H1 (cell line): ENCODE results near the gene S100PBP. TPM values are rescaled to one million over a fixed set of nuclear protein-coding genes. Genes with fewer than 3 reads are reported as not detected.

ENCODE experiments used
- CTCF ChIA-PET: fragments of 300-600 bp; sonication (Branson Sonifier 250); formaldehyde crosslinking; loops from one replicate; lab custom pipeline; 2021; ENCODE audit not compliant: partially characterized antibody; lab: Charles Lee
- POLR2A ChIA-PET: fragments of 300-600 bp; sonication (Branson Sonifier 250); formaldehyde crosslinking; loops from one replicate; lab custom pipeline; 2021; ENCODE audit warnings: inconsistent platforms; ENCODE audit not compliant: partially characterized antibody; lab: Charles Lee
- DNase-seq, 2 experiments: peaks; one replicate each; pipeline versions ENCODE4 v3.0.0 to v3.0.0-alpha.2; 2010 to 2022; ENCODE audit warnings: low spot score in 2 of 2, low read depth in 1 of 2, mixed read lengths in 1 of 2
- FAIRE-seq: peaks from 2 replicates; lab custom pipeline; 2011; peaks lifted over from hg19 to GRCh38; lab: Jason Lieb, UNC
- H2AFZ ChIP-seq: 2 replicates; pipeline ENCODE4 v1.8.1; 2012; ENCODE audit warnings: low read length, inconsistent platforms
- H2AK5ac ChIP-seq: 2 replicates; pipeline ENCODE4 v1.6.1; 2013; ENCODE audit warnings: low read depth, low read length
- H2BK120ac ChIP-seq: replicated peaks from 2 replicates; pipeline ENCODE3; 2013; ENCODE audit warnings: low read depth, low read length, inconsistent platforms
- H2BK12ac ChIP-seq: 2 replicates; pipeline ENCODE4 v1.6.1; 2013; ENCODE audit warnings: low read depth, low read length
- H2BK15ac ChIP-seq: 2 replicates; pipeline ENCODE4 v1.6.1; 2013; ENCODE audit warnings: low read length
- H2BK20ac ChIP-seq: 2 replicates; pipeline ENCODE4 v1.6.1; 2013; ENCODE audit warnings: low read length
- H2BK5ac ChIP-seq: 2 replicates; pipeline ENCODE4 v1.6.1; 2013; ENCODE audit warnings: low read depth, low read length
- H3K14ac ChIP-seq: 2 replicates; pipeline ENCODE4 v1.6.1; 2013; ENCODE audit warnings: inconsistent platforms; ENCODE audit not compliant: insufficient read length
- H3K18ac ChIP-seq: 2 replicates; pipeline ENCODE4 v1.6.1; 2013; ENCODE audit warnings: low read length; ENCODE audit errors: extremely low read depth
- H3K23ac ChIP-seq: 2 replicates; pipeline ENCODE4 v1.6.1; 2013; ENCODE audit warnings: inconsistent platforms; ENCODE audit not compliant: insufficient read length
- H3K23me2 ChIP-seq: 2 replicates; pipeline ENCODE4 v1.6.1; 2013; ENCODE audit warnings: low read depth, low read length
- H3K27ac ChIP-seq: 2 replicates; pipeline ENCODE4 v1.6.1; 2011; ENCODE audit warnings: low read depth, low read length, inconsistent platforms
- H3K27me3 ChIP-seq, 4 experiments: replicated peaks in 1 of 4; 1 replicate in 1 of 4; 2 replicates in 3 of 4; pipeline versions ENCODE4 v1.6.1 to v1.8.1; 2011 to 2013; ENCODE audit warnings: low read length in 3 of 4, mild to moderate bottlenecking in 3 of 4, inconsistent platforms in 2 of 4, mixed read lengths in 2 of 4, moderate library complexity in 1 of 4; ENCODE audit not compliant: control insufficient read depth in 3 of 4, insufficient read depth in 3 of 4; ENCODE audit errors: extremely low read depth in 1 of 4
- H3K36me3 ChIP-seq, 4 experiments: 2 replicates each; pipeline versions ENCODE4 v1.6.1 to v1.8.1; 2011 to 2013; ENCODE audit warnings: mild to moderate bottlenecking in 4 of 4, low read length in 3 of 4, moderate library complexity in 2 of 4, control low read depth in 1 of 4, inconsistent platforms in 1 of 4; ENCODE audit not compliant: insufficient read depth in 4 of 4, control insufficient read depth in 2 of 4
- H3K4ac ChIP-seq: replicated peaks from 2 replicates; pipeline ENCODE3; 2013; ENCODE audit warnings: low read length, low read depth, mixed read lengths, inconsistent platforms; ENCODE audit not compliant: insufficient read length
- H3K4me1 ChIP-seq, 4 experiments: replicated peaks in 1 of 4; 1 replicate in 1 of 4; 2 replicates in 3 of 4; pipeline versions ENCODE4 v1.6.1 to v1.8.1; 2011 to 2013; ENCODE audit warnings: low read length in 3 of 4, inconsistent platforms in 2 of 4, mixed read lengths in 1 of 4; ENCODE audit not compliant: insufficient read depth in 4 of 4, control insufficient read depth in 3 of 4
- H3K4me2 ChIP-seq, 2 experiments: 2 replicates each; pipeline versions ENCODE4 v1.6.1 to v1.8.1; 2011 to 2013; ENCODE audit warnings: low read depth in 2 of 2, low read length in 2 of 2, control low read depth in 1 of 2, inconsistent platforms in 1 of 2, mild to moderate bottlenecking in 1 of 2; ENCODE audit not compliant: insufficient read depth in 1 of 2
- H3K4me3 ChIP-seq, 4 experiments: fragments of 200-600, 300-600 bp in 1 of 4; sonication (generic), shearing (Covaris generic), sonication (Bioruptor Twin) in 1 of 4; 2 replicates each; pipeline versions ENCODE4 v1.5.1 to v1.8.1; 2011 to 2016; ENCODE audit warnings: low read length in 4 of 4, low read depth in 3 of 4, control low read depth in 2 of 4, inconsistent platforms in 2 of 4, mild to moderate bottlenecking in 2 of 4, mixed read lengths in 1 of 4, moderate library complexity in 1 of 4; ENCODE audit not compliant: insufficient read depth in 2 of 4; ENCODE audit errors: extremely low read depth in 1 of 4
- H3K56ac ChIP-seq: replicated peaks from 2 replicates; pipeline ENCODE3; 2013; ENCODE audit warnings: low read depth, mild to moderate bottlenecking, mixed read lengths, low read length, inconsistent platforms; ENCODE audit not compliant: insufficient read length
- H3K79me1 ChIP-seq: 2 replicates; pipeline ENCODE4 v1.6.1; 2013; ENCODE audit warnings: low read depth, low read length, control low read depth
- H3K79me2 ChIP-seq, 2 experiments: 2 replicates each; pipeline versions ENCODE4 v1.6.1 to v1.8.1; 2012 to 2013; ENCODE audit warnings: low read length in 2 of 2, mild to moderate bottlenecking in 2 of 2, inconsistent platforms in 1 of 2; ENCODE audit not compliant: insufficient read depth in 2 of 2, control insufficient read depth in 1 of 2
- H3K9ac ChIP-seq, 4 experiments: replicated peaks in 1 of 4; 1 replicate in 1 of 4; 2 replicates in 3 of 4; pipeline versions ENCODE4 v1.6.1 to v1.8.1; 2011 to 2013; ENCODE audit warnings: low read depth in 3 of 4, low read length in 3 of 4, control low read depth in 2 of 4, mild to moderate bottlenecking in 2 of 4, moderate library complexity in 2 of 4, inconsistent platforms in 1 of 4; ENCODE audit errors: extremely low read depth in 1 of 4
- H3K9me3 ChIP-seq, 2 experiments: 2 replicates each; pipeline versions ENCODE4 v1.6.1 to v1.8.1; 2012 to 2013; ENCODE audit warnings: mild to moderate bottlenecking in 2 of 2, moderate library complexity in 2 of 2, control low read depth in 1 of 2, inconsistent platforms in 1 of 2, low read depth in 1 of 2, low read length in 1 of 2, mixed read lengths in 1 of 2; ENCODE audit not compliant: insufficient read depth in 2 of 2
- H4K20me1 ChIP-seq, 2 experiments: replicated peaks in 1 of 2; 2 replicates each; pipeline versions ENCODE3 to v1.8.1; 2011 to 2013; ENCODE audit warnings: inconsistent platforms in 2 of 2, low read length in 2 of 2, mild to moderate bottlenecking in 1 of 2; ENCODE audit not compliant: insufficient read depth in 2 of 2, control insufficient read depth in 1 of 2
- H4K5ac ChIP-seq: 2 replicates; pipeline ENCODE4 v1.6.1; 2013; ENCODE audit warnings: low read length, low read depth, mixed read lengths, inconsistent platforms; ENCODE audit not compliant: insufficient read length
- H4K8ac ChIP-seq: 2 replicates; pipeline ENCODE4 v1.8.0; 2013; ENCODE audit warnings: mild to moderate bottlenecking, moderate library complexity, low read length, inconsistent platforms; ENCODE audit not compliant: insufficient read depth; ENCODE audit errors: extremely low read depth
- H4K91ac ChIP-seq: replicated peaks from 2 replicates; pipeline ENCODE3; 2013; ENCODE audit warnings: low read length, mixed read lengths, inconsistent platforms; ENCODE audit not compliant: insufficient read length
- CEBPB ChIP-seq: IDR thresholded peaks from 2 replicates; pipeline ENCODE4 v1.6.1; 2012; ENCODE audit warnings: low read depth, low read length
- CHD2 ChIP-seq: IDR thresholded peaks from 2 replicates; pipeline ENCODE4 v1.6.1; 2012; ENCODE audit warnings: low read length, improper control_type of control experiment
- CREB1 ChIP-seq: IDR thresholded peaks from 2 replicates; pipeline ENCODE4 v1.6.1; 2012; ENCODE audit warnings: inconsistent platforms
- KDM1A ChIP-seq: fragments of 200-600, 300-600 bp; sonication (generic); IDR thresholded peaks from 2 replicates; pipeline ENCODE4 v1.7.1; 2016; ENCODE audit warnings: mild to moderate bottlenecking, low read length, borderline replicate concordance
- KDM5A ChIP-seq: fragments of 200-600 bp; IDR thresholded peaks from 2 replicates; pipeline ENCODE4 v1.7.1; 2012; ENCODE audit warnings: mild to moderate bottlenecking, low read length, inconsistent platforms, mixed read lengths
- MAX ChIP-seq: IDR thresholded peaks from 2 replicates; pipeline ENCODE4 v1.6.1; 2012; ENCODE audit warnings: inconsistent platforms
- RAD21 ChIP-seq, 2 experiments: IDR thresholded peaks in 1 of 2; conservative IDR thresholded peaks in 1 of 2; 2 replicates each; pipeline ENCODE4 v1.6.1; 2011; ENCODE audit warnings: low read depth in 2 of 2, low read length in 2 of 2, improper control_type of control experiment in 1 of 2, inconsistent platforms in 1 of 2, mild to moderate bottlenecking in 1 of 2, moderate library complexity in 1 of 2
- SIN3A ChIP-seq, 2 experiments: IDR thresholded peaks in 1 of 2; conservative IDR thresholded peaks in 1 of 2; 2 replicates each; pipeline ENCODE4 v1.6.1; 2011 to 2012; ENCODE audit warnings: low read length in 2 of 2, improper control_type of control experiment in 1 of 2, low read depth in 1 of 2, mild to moderate bottlenecking in 1 of 2
- SP2 ChIP-seq: IDR thresholded peaks from 2 replicates; pipeline ENCODE4 v1.6.1; 2012; ENCODE audit warnings: mild to moderate bottlenecking, low read length, inconsistent platforms
- TAF1 ChIP-seq: IDR thresholded peaks from 2 replicates; pipeline ENCODE4 v1.6.1; 2011; ENCODE audit warnings: mild to moderate bottlenecking, low read depth, low read length
- TAF7 ChIP-seq: optimal IDR thresholded peaks from 2 replicates; pipeline ENCODE3; 2011; ENCODE audit warnings: low read depth, mild to moderate bottlenecking, inconsistent platforms, low read length, moderate library complexity, borderline replicate concordance
- WGBS, 2 experiments: shearing (Covaris generic) in 1 of 2; methylation state at CpG; one replicate each; pipeline versions ENCODE4 v1.1.6 to v1.1.7; 2013 to 2015; ENCODE audit warnings: low lambda C conversion rate in 2 of 2, mixed read lengths in 2 of 2, inconsistent platforms in 1 of 2, low coverage in 1 of 2, missing lambda C conversion rate in 1 of 2; ENCODE audit not compliant: insufficient replicate concordance in 2 of 2, insufficient coverage in 1 of 2, insufficient read length in 1 of 2; ENCODE audit errors: extremely low coverage in 1 of 2, missing lambda C conversion rate in 1 of 2; 5-methylcytosine and 5-hydroxymethylcytosine counted together
- polyA plus RNA-seq, 7 experiments: library from polyadenylated mRNA; depleted of rRNA in 3 of 7; stranded (reverse) in 5 of 7; unstranded in 2 of 7; fragments of >200 nt in 5 of 7; fragments of 200-250 nt in 2 of 7; gene quantifications; 1 replicate in 5 of 7; 2 replicates in 1 of 7; 4 replicates in 1 of 7; pipeline versions ENCODE4 v1.2.1 to v1.2.3, GENCODE V29; 2011 to 2013; ENCODE audit warnings: missing spikeins in 2 of 7, mixed read lengths in 2 of 7
- total RNA-seq: library from RNA; stranded (reverse); fragmentation: NEBNext Ultra II Directional; extraction: Animal tissue kit (Norgen Biotek cat#: 25700); gene quantifications from 2 replicates; pipeline ENCODE4 v1.2.1, GENCODE V29; 2021

S100PBP gene
- total and polyA plus RNA-seq, 2 of the 8 experiments (the other 6 are each of a cell fraction or from before 2014, with no cell fraction given): 43.8 to 68.3 TPM

- no peak for FAIRE-seq
- Histone ChIP-seq H2BK20ac (no peak overlapping the region), H4K91ac (peak overlapping the region; percentile 56), H3K27ac (no peak overlapping the region), H3K27me3 (peaks cover 14 to 40% (median 34%) of the 10 kb centered on the region in 4 experiments), H3K18ac (0 out of 2 replicates have a peak overlapping the region, but pooled peaks have one; percentile 48), H3K36me3 (no peaks in the 10 kb centered on the region), H3K4me2 (peak overlapping the region; percentile 73 to 83), H2AFZ (peak overlapping the region; percentile 84), H3K9me3 (no peaks in the 10 kb centered on the region), H2BK12ac (peak overlapping the region; percentile 43; the same call in 1 of the 2 replicates), H3K56ac (no peak overlapping the region), H3K79me2 (no peaks in the 10 kb centered on the region), H4K8ac (peak overlapping the region; percentile 28; the same call in 1 of the 2 replicates), H4K20me1 (peaks cover 2 to 4% of the 10 kb centered on the region in 2 experiments), H2BK120ac (no peak overlapping the region), H3K23ac (no peak overlapping the region), H3K4ac (no peak overlapping the region), H2BK15ac (no peak overlapping the region), H3K4me3 (peak overlapping the region; percentile 38 to 60 (median 42)), H3K14ac (no peak overlapping the region), H2AK5ac (no peak overlapping the region), H2BK5ac (no peak overlapping the region), H3K4me1 (peaks cover 0 to 11% (median 8%) of the 10 kb centered on the region in 4 experiments; a peak in 6 of 7 replicates), H3K79me1 (no peaks in the 10 kb centered on the region), H3K23me2 (peaks cover 11% of the 10 kb centered on the region; the same call in 1 of the 2 replicates), H3K9ac (no peak overlapping the region; a peak in 1 of 7 replicates), H4K5ac (no peak overlapping the region)
- TF ChIP-seq CHD2: no peak
- TF ChIP-seq RAD21 (IDR thresholded peaks at IDR 0.05 in 1 of 2, conservative IDR thresholded peaks at IDR 0.05 in 1 of 2; ENCODE audit: low read depth in 2 of 2, low read length in 2 of 2): no peak
- no peak for TF ChIP-seq CREB1
- TF ChIP-seq MAX: no peak
- TF ChIP-seq TAF1: no peak
- no peak for TF ChIP-seq TAF7
- no peak for TF ChIP-seq CEBPB
- no peak for TF ChIP-seq SIN3A (conservative IDR thresholded peaks at IDR 0.05 in 1 of 2, IDR thresholded peaks at IDR 0.05 in 1 of 2; ENCODE audit: low read depth in 1 of 2, low read length in 2 of 2)
- no peak for TF ChIP-seq KDM1A
- no peak for TF ChIP-seq KDM5A
- no peak for TF ChIP-seq SP2
- ChIA-PET CTCF (interaction anchor here (1.0 to 1.7 kb wide), 3 partner anchors 9 to 25 kb away, joined by 3 to 7 read pairs (median 5); partner anchors contain the start of gene HPCA), POLR2A (no interaction called here)
- DNase-seq: no peak
- WGBS, 2 experiments: 57% methylated on average over 23 of the region's 24 CpGs; no CpG with 5 or more reads in 1 of the 2 experiments
These were observed 84.5 kb downstream of the S100PBP start for GRCh38 chr1:32901823-32902534.
